Subcutaneous adipose tissue (tissue), 4 donors: ENCODE measurements around the gene TIMM29. TPM values are rescaled to one million over a fixed set of nuclear protein-coding genes. Genes with fewer than 3 reads are reported as not detected.

Experiments
- CTCF ChIP-seq: fragments of 450-650 bp; IDR thresholded peaks from one replicate; pipeline ENCODE4 v1.5.1; 2016; ENCODE audit warnings: low read depth, mild to moderate bottlenecking, control low read depth, antibody characterized with exemption, moderate library complexity
- total RNA-seq, 4 donors: library from RNA; depleted of rRNA; stranded (reverse); fragments of >200 nt; gene quantifications; one replicate each; pipeline ENCODE4 v1.1.0, GENCODE V29; 2016

Gene TIMM29
- total RNA-seq, 4 donors from 2014 or later, result 14.4 to 35.6 (median 20.9) TPM

- TF ChIP-seq CTCF, result no peak
These were observed 7.8 kb upstream of the TIMM29 start for GRCh38 chr19:10920781-10921180.

GRCh38 chr19:10921199-10921909, 7.3 kb upstream of the TIMM29 start:
- no peak for TF ChIP-seq CTCF

GRCh38 chr19:10921910-10922637, 6.5 kb upstream of the TIMM29 start:
- no peak for TF ChIP-seq CTCF

GRCh38 chr19:10922638-10923014, 6.0 kb upstream of the TIMM29 start:
- no peak for TF ChIP-seq CTCF

GRCh38 chr19:10923260-10924112, 5.1 kb upstream of the TIMM29 start:
- TF ChIP-seq CTCF, result no peak

GRCh38 chr19:10924597-10924996, 4.0 kb upstream of the TIMM29 start:
- TF ChIP-seq CTCF, result no peak
